GM10248 (cell line): ENCODE measurements around the gene ANKDD1A.

Source experiments
- CTCF ChIA-PET: fragments of 300-600 bp; sonication (Branson Sonifier 250); formaldehyde crosslinking; extraction: SDS; loops from one replicate; lab custom pipeline; 2021; ENCODE audit warnings: antibody characterized with exemption; lab: Yijun Ruan, JAX
- POLR2A ChIA-PET: fragments of 350-650 bp; sonication (Branson Sonifier 250); formaldehyde crosslinking; extraction: SDS; loops from one replicate; lab custom pipeline; 2020; ENCODE audit warnings: antibody characterized with exemption; lab: Yijun Ruan, JAX
- DNase-seq: peaks from one replicate; pipeline ENCODE4 v3.0.0; 2012; ENCODE audit errors: extremely low spot score
- CTCF ChIP-seq: IDR thresholded peaks from 2 replicates; pipeline ENCODE4 v1.5.1; 2012; ENCODE audit warnings: mild to moderate bottlenecking, low read depth; ENCODE audit errors: extremely low read depth, missing control alignments, control extremely low read depth

The ANKDD1A gene

DNA sequence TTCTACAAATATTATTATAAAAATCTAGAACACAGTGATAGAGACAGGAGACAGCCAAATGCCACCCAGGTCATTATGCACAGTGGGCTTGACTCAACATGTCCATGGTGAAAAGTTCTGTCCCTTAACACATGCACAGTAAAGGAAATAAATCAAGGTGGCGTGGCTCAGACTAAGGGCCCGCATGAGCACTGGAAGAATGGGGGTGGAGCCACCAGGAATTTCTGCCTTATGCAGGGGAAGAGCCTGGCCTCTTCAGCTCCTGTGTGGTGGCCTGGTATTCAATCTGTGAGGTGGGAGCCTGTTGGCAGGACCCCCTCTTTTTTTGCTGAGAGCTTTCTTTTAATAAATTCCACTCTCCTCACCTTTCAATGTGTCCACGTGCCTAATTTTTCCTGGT lies 95.2 kb downstream of the ANKDD1A start:
- no peak for DNase-seq
- CTCF ChIA-PET, result no interaction called here
- no peak for TF ChIP-seq CTCF
- POLR2A ChIA-PET, result no interaction called here
